Smooth muscle cell (in vitro differentiated cells): ENCODE data around the gene MCMBP. TPM values are rescaled to one million over a fixed set of nuclear protein-coding genes. Genes with fewer than 3 reads are reported as not detected.

Source experiments
- DNase-seq: peaks from one replicate; lab custom pipeline; 2025; ENCODE audit not compliant: unreplicated experiment; lab: John Stamatoyannopoulos, UW
- H2AFZ ChIP-seq: fragments of 200-600 bp; sonication (generic); 2 replicates; pipeline ENCODE4 v1.6.0; 2016; ENCODE audit warnings: antibody characterized with exemption, low read depth, mild to moderate bottlenecking
- H3F3A ChIP-seq: fragments of 200-600 bp; sonication (generic); 2 replicates; pipeline ENCODE4 v1.6.0; 2017; ENCODE audit warnings: antibody characterized with exemption, low read depth
- H3K27ac ChIP-seq: fragments of 200-600 bp; sonication (generic); 2 replicates; pipeline ENCODE4 v1.5.1; 2016; ENCODE audit warnings: low read depth, mild to moderate bottlenecking
- H3K27me3 ChIP-seq: fragments of 200-600 bp; sonication (generic); 2 replicates; pipeline ENCODE4 v1.6.1; 2016; ENCODE audit warnings: low read depth, mild to moderate bottlenecking
- H3K36me3 ChIP-seq: fragments of 200-600 bp; sonication (generic); 2 replicates; pipeline ENCODE4 v1.5.1; 2016; ENCODE audit warnings: low read depth
- H3K4me1 ChIP-seq: fragments of 200-600 bp; sonication (generic); 2 replicates; pipeline ENCODE4 v1.5.1; 2016; ENCODE audit warnings: low read depth
- H3K4me2 ChIP-seq: fragments of 200-600 bp; sonication (generic); 2 replicates; pipeline ENCODE4 v1.6.0; 2016; ENCODE audit warnings: mild to moderate bottlenecking
- H3K4me3 ChIP-seq: fragments of 200-600 bp; sonication (generic); 2 replicates; pipeline ENCODE4 v1.5.1; 2016; ENCODE audit warnings: mild to moderate bottlenecking
- H3K79me2 ChIP-seq: fragments of 200-600 bp; sonication (generic); 2 replicates; pipeline ENCODE4 v1.6.0; 2016; ENCODE audit warnings: low read depth, mild to moderate bottlenecking
- H3K9ac ChIP-seq: fragments of 200-600 bp; sonication (generic); 2 replicates; pipeline ENCODE4 v1.6.0; 2016; ENCODE audit warnings: low read depth
- H3K9me3 ChIP-seq: fragments of 200-600 bp; sonication (generic); replicated peaks from 2 replicates; pipeline ENCODE4 v1.5.1; 2016; ENCODE audit warnings: low read depth
- H4K20me1 ChIP-seq: fragments of 200-600 bp; sonication (generic); 2 replicates; pipeline ENCODE4 v1.6.0; 2016; ENCODE audit warnings: low read depth
- WGBS: methylation state at CpG from one replicate; pipeline ENCODE4 v1.1.7; 2016; ENCODE audit warnings: low lambda C conversion rate; 5-methylcytosine and 5-hydroxymethylcytosine counted together
- polyA plus RNA-seq: library from polyadenylated mRNA; unstranded; fragments of >200 nt; fragmentation: Nextera tagmentation; extraction: Ambion mirVana; gene quantifications from 2 replicates; pipeline ENCODE4 v1.2.1, GENCODE V29; 2016
- total RNA-seq: library from RNA; depleted of rRNA; stranded (reverse); fragments of >200 nt; gene quantifications from 2 replicates; pipeline ENCODE4 v1.2.3, GENCODE V29; 2014
- TF ChIP-seq, protein P1 (sequence below): fragments of 200-600 bp; sonication (generic); IDR thresholded peaks from 2 replicates; pipeline ENCODE4 v1.5.1; 2017; ENCODE audit warnings: borderline replicate concordance, mild to moderate bottlenecking, antibody characterized with exemption; ENCODE audit not compliant: insufficient read depth, poor library complexity, severe bottlenecking

Gene MCMBP
- total and polyA plus RNA-seq, 2 experiments from 2014 or later, result 42.5 to 57.4 TPM

DNA sequence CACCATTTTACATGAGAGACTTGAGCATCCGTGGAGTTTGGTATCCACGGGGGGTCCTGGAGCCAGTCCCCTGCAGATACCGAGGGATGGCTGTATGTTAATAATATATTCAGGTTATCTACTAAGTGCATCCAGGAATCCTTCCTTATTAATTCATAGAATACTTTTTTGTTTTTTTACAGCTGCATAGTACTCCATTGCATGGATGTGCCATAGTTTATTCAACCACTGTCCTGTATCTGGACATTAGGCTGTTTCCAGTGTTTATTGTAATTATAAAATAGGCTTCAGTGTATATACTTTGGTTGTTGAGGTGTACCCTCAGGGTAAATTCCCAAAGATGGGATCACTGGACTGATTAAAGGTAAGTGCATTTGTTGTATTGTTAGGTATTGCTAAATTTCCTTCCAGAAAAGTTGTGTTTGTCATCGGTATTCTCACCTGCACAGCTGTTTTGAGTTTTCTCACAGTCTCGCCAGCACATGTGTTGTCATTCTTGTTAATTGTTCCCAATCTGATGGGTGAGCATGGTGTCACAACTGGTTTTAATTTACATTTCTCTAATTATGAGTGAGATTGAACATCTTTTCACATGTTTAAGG, 91.7 kb downstream of the MCMBP start:
- Histone ChIP-seq H3K4me1 (peaks cover 7% of the 10 kb centered on the region), H3K9ac (no peak overlapping the region), H3K27me3 (no peaks in the 10 kb centered on the region), H4K20me1 (peaks cover 8% of the 10 kb centered on the region), H3K4me3 (no peak overlapping the region), H3K79me2 (no peaks in the 10 kb centered on the region), H3K27ac (no peak overlapping the region), H3K4me2 (no peak overlapping the region), H3K36me3 (no peaks in the 10 kb centered on the region), H3F3A (no peaks in the 10 kb centered on the region), H3K9me3 (no peaks in the 10 kb centered on the region), H2AFZ (no peak overlapping the region)
- WGBS, result 92% methylated on average over 5 of the region's 5 CpGs
- DNase-seq, result no peak
- TF ChIP-seq, protein P1, sequence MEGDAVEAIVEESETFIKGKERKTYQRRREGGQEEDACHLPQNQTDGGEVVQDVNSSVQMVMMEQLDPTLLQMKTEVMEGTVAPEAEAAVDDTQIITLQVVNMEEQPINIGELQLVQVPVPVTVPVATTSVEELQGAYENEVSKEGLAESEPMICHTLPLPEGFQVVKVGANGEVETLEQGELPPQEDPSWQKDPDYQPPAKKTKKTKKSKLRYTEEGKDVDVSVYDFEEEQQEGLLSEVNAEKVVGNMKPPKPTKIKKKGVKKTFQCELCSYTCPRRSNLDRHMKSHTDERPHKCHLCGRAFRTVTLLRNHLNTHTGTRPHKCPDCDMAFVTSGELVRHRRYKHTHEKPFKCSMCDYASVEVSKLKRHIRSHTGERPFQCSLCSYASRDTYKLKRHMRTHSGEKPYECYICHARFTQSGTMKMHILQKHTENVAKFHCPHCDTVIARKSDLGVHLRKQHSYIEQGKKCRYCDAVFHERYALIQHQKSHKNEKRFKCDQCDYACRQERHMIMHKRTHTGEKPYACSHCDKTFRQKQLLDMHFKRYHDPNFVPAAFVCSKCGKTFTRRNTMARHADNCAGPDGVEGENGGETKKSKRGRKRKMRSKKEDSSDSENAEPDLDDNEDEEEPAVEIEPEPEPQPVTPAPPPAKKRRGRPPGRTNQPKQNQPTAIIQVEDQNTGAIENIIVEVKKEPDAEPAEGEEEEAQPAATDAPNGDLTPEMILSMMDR, result no peak

Other genes with a start within 250 kb of the MCMBP start
- 24.4 and 25.5 TPM in 2 replicates for gene BAG3, start 221.5 kb downstream of the MCMBP start, total RNA-seq
- gene BAG3, start 221.5 kb downstream of the MCMBP start, polyA plus RNA-seq, result 70.1 and 73.7 TPM in 2 replicates
- 106 and 143 TPM in 2 replicates for gene INPP5F, start 146.8 kb downstream of the MCMBP start, total RNA-seq
- gene INPP5F, start 146.8 kb downstream of the MCMBP start, polyA plus RNA-seq, result 15.9 and 16.3 TPM in 2 replicates
- 33.0 and 35.9 TPM in 2 replicates for gene SEC23IP, start 19.9 kb upstream of the MCMBP start, total RNA-seq
- gene SEC23IP, start 19.9 kb upstream of the MCMBP start, polyA plus RNA-seq, result 39.2 and 49.4 TPM in 2 replicates